GM12878 (cell line): ENCODE results near the gene ABHD6. TPM values are rescaled to one million over a fixed set of nuclear protein-coding genes. Genes with fewer than 3 reads are reported as not detected.

Experiments
- CHD1 ChIP-seq: IDR thresholded peaks from 2 replicates; pipeline ENCODE4 v1.6.1; 2012; ENCODE audit warnings: low read depth, low read length, improper control_type of control experiment
- CHD4 ChIP-seq: fragments of 200-600 bp; sonication (generic); IDR thresholded peaks from 2 replicates; pipeline ENCODE4 v1.6.1; 2016; ENCODE audit warnings: mild to moderate bottlenecking
- E4F1 ChIP-seq: fragments of 450-650 bp; IDR thresholded peaks from 2 replicates; pipeline ENCODE4 v1.6.1; 2018; ENCODE audit warnings: borderline replicate concordance, mild to moderate bottlenecking; ENCODE audit not compliant: partially characterized antibody
- FOXK2 ChIP-seq: fragments of 450-650 bp; IDR thresholded peaks from 2 replicates; pipeline ENCODE4 v1.6.1; 2017; ENCODE audit warnings: mild to moderate bottlenecking, moderate library complexity
- HCFC1 ChIP-seq: fragments of 150-350 bp; IDR thresholded peaks from 2 replicates; pipeline ENCODE4 v1.6.1; 2014; ENCODE audit warnings: low read length
- IKZF2 ChIP-seq, 2 experiments: fragments of 450-650 bp; IDR thresholded peaks; 2 replicates each; pipeline ENCODE4 v1.6.1; 2017; ENCODE audit warnings: mild to moderate bottlenecking in 2 of 2, moderate library complexity in 2 of 2
- LARP7 ChIP-seq: fragments of 450-650 bp; IDR thresholded peaks from 2 replicates; pipeline ENCODE4 v1.6.1; 2017; ENCODE audit warnings: mild to moderate bottlenecking
- MAX ChIP-seq: IDR thresholded peaks from 2 replicates; pipeline ENCODE4 v1.6.1; 2012; ENCODE audit warnings: low read depth, low read length, improper control_type of control experiment
- MTA3 ChIP-seq: IDR thresholded peaks from 2 replicates; pipeline ENCODE4 v1.6.1; 2012; ENCODE audit warnings: low read length, inconsistent platforms, borderline replicate concordance
- MYB ChIP-seq: fragments of 150-350 bp; IDR thresholded peaks from 2 replicates; pipeline ENCODE4 v1.6.1; 2014; ENCODE audit warnings: mild to moderate bottlenecking, low read depth, low read length, borderline replicate concordance
- MYC ChIP-seq: IDR thresholded peaks from 2 replicates; pipeline ENCODE4 v1.6.1; 2011; ENCODE audit warnings: mild to moderate bottlenecking, low read length, moderate library complexity, inconsistent platforms; ENCODE audit not compliant: insufficient read depth, insufficient replicate concordance, insufficient read length, severe bottlenecking
- NFYB ChIP-seq: IDR thresholded peaks from 2 replicates; pipeline ENCODE4 v1.6.1; 2011; ENCODE audit warnings: low read depth, mild to moderate bottlenecking, low read length, improper control_type of control experiment, moderate library complexity; ENCODE audit not compliant: insufficient read depth
- PAX5 ChIP-seq: IDR thresholded peaks from 2 replicates; pipeline ENCODE4 v1.6.1; 2011; ENCODE audit warnings: low read depth, low read length, borderline replicate concordance
- PML ChIP-seq: IDR thresholded peaks from 2 replicates; pipeline ENCODE4 v1.6.1; 2012; ENCODE audit warnings: low read length, inconsistent platforms
- RBBP5 ChIP-seq: fragments of 200-600 bp; sonication (generic); conservative IDR thresholded peaks from 2 replicates; pipeline ENCODE4 v1.6.1; 2016
- SP1 ChIP-seq: IDR thresholded peaks from one replicate; pipeline ENCODE4 v1.6.1; 2011; ENCODE audit warnings: low read depth, low read length
- TCF7 ChIP-seq: IDR thresholded peaks from 2 replicates; pipeline ENCODE4 v1.6.1; 2014; ENCODE audit warnings: antibody characterized with exemption, borderline replicate concordance
- ZBED1 ChIP-seq: IDR thresholded peaks from 2 replicates; pipeline ENCODE4 v1.6.1; 2016; ENCODE audit warnings: borderline replicate concordance
- ZBTB40 ChIP-seq: fragments of 450-650 bp; IDR thresholded peaks from 2 replicates; pipeline ENCODE4 v1.6.1; 2016; ENCODE audit warnings: mild to moderate bottlenecking, moderate library complexity, borderline replicate concordance
- ZNF207 ChIP-seq: fragments of 450-650 bp; IDR thresholded peaks from 2 replicates; pipeline ENCODE4 v1.6.1; 2014; ENCODE audit warnings: antibody characterized with exemption, mild to moderate bottlenecking, borderline replicate concordance
- ZSCAN29 ChIP-seq: fragments of 450-650 bp; IDR thresholded peaks from 2 replicates; pipeline ENCODE4 v1.6.1; 2017; ENCODE audit warnings: mild to moderate bottlenecking, moderate library complexity
- polyA plus RNA-seq, 11 experiments: library from polyadenylated mRNA; depleted of rRNA in 4 of 11; unstranded in 6 of 11; stranded (reverse) in 5 of 11; fragments of >200 nt; fragmentation: Nextera tagmentation in 4 of 11; fragmentation: Illumina TruSeq in 1 of 11; extraction: Ambion mirVana in 4 of 11; extraction: Trizol in 1 of 11; gene quantifications; 1 replicate in 1 of 11; 2 replicates in 10 of 11; pipeline versions ENCODE4 v1.2.1 to v1.2.3, GENCODE V29; 2011 to 2016; ENCODE audit warnings: inconsistent platforms in 2 of 11, missing spikeins in 2 of 11, low read depth in 1 of 11
- total RNA-seq, 4 experiments: library from RNA; depleted of rRNA in 3 of 4; stranded (reverse); fragments of >200 nt in 3 of 4; fragmentation: Illumina TruSeq in 1 of 4; extraction: Trizol in 1 of 4; gene quantifications; 2 replicates each; pipeline versions ENCODE4 v1.2.1 to v1.2.3, GENCODE V29; 2013 to 2021
- TF ChIP-seq, protein P1 (sequence below): IDR thresholded peaks from 2 replicates; pipeline ENCODE4 v1.6.1; 2012; ENCODE audit warnings: low read length, inconsistent platforms
- TF ChIP-seq, protein P2 (sequence below): fragments of 450-650 bp; conservative IDR thresholded peaks from 2 replicates; pipeline ENCODE4 v1.6.1; 2017; ENCODE audit warnings: mild to moderate bottlenecking, moderate library complexity

Gene ABHD6
- total and polyA plus RNA-seq, 10 of the 15 experiments (the other 5 are each of a cell fraction or from before 2014, with no cell fraction given) = 1.4 to 33.2 (median 3.2) TPM

- TF ChIP-seq, protein P1, sequence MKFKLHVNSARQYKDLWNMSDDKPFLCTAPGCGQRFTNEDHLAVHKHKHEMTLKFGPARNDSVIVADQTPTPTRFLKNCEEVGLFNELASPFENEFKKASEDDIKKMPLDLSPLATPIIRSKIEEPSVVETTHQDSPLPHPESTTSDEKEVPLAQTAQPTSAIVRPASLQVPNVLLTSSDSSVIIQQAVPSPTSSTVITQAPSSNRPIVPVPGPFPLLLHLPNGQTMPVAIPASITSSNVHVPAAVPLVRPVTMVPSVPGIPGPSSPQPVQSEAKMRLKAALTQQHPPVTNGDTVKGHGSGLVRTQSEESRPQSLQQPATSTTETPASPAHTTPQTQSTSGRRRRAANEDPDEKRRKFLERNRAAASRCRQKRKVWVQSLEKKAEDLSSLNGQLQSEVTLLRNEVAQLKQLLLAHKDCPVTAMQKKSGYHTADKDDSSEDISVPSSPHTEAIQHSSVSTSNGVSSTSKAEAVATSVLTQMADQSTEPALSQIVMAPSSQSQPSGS = peak; percentile 81
- TF ChIP-seq ZNF207 (no peak), MYB (no peak), MYC (no peak), IKZF2 (IDR thresholded peaks at IDR 0.05) (peak; percentile 50 to 54), TCF7 (no peak), CHD4 (no peak), FOXK2 (no peak), MAX (no peak), E4F1 (no peak), LARP7 (no peak), SP1 (no peak), ZBTB40 (no peak), ZBED1 (peak; percentile 88; the same call in 1 of the 2 replicates), HCFC1 (no peak), CHD1 (no peak), PML (0 out of 2 replicates have a peak, but pooled peaks have one; percentile 45), RBBP5 (no peak), MTA3 (0 out of 2 replicates have a peak, but pooled peaks have one; percentile 72), PAX5 (peak; percentile 70; the same call in 1 of the 2 replicates), NFYB (no peak), ZSCAN29 (no peak)
- TF ChIP-seq, protein P2, sequence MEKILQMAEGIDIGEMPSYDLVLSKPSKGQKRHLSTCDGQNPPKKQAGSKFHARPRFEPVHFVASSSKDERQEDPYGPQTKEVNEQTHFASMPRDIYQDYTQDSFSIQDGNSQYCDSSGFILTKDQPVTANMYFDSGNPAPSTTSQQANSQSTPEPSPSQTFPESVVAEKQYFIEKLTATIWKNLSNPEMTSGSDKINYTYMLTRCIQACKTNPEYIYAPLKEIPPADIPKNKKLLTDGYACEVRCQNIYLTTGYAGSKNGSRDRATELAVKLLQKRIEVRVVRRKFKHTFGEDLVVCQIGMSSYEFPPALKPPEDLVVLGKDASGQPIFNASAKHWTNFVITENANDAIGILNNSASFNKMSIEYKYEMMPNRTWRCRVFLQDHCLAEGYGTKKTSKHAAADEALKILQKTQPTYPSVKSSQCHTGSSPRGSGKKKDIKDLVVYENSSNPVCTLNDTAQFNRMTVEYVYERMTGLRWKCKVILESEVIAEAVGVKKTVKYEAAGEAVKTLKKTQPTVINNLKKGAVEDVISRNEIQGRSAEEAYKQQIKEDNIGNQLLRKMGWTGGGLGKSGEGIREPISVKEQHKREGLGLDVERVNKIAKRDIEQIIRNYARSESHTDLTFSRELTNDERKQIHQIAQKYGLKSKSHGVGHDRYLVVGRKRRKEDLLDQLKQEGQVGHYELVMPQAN = no peak
These were observed 18.7 kb upstream of the ABHD6 start (continued) for GRCh38 chr3:58218904-58219303.
